GM23248 (cell line): Measurements from ENCODE around the gene MTMR2. TPM values are rescaled to one million over a fixed set of nuclear protein-coding genes. Genes with fewer than 3 reads are reported as not detected.

ENCODE experiments used
- DNase-seq: peaks from one replicate; pipeline ENCODE4 v3.0.0-alpha.2; 2015
- H2AFZ ChIP-seq: fragments of 200-600 bp; sonication (generic); 2 replicates; pipeline ENCODE4 v1.6.1; 2016; ENCODE audit warnings: antibody characterized with exemption
- H3F3A ChIP-seq: fragments of 200-600 bp; sonication (generic); 2 replicates; pipeline ENCODE4 v1.6.1; 2016; ENCODE audit warnings: mild to moderate bottlenecking, antibody characterized with exemption, mixed run types; ENCODE audit not compliant: insufficient read depth
- H3K27ac ChIP-seq: fragments of 200-600 bp; sonication (generic); 2 replicates; pipeline ENCODE4 v1.5.1; 2016; ENCODE audit warnings: mild to moderate bottlenecking
- H3K27me3 ChIP-seq: fragments of 200-600 bp; sonication (generic); replicated peaks from 2 replicates; pipeline ENCODE4 v1.6.1; 2016; ENCODE audit warnings: mild to moderate bottlenecking; ENCODE audit not compliant: insufficient read depth
- H3K36me3 ChIP-seq: fragments of 200-600 bp; sonication (generic); 2 replicates; pipeline ENCODE4 v1.6.1; 2016; ENCODE audit warnings: low read depth, mild to moderate bottlenecking
- H3K4me1 ChIP-seq: fragments of 200-600 bp; sonication (generic); 2 replicates; pipeline ENCODE4 v1.6.1; 2016; ENCODE audit warnings: mild to moderate bottlenecking; ENCODE audit not compliant: insufficient read depth
- H3K4me2 ChIP-seq: fragments of 200-600 bp; sonication (generic); one replicate; pipeline ENCODE4 v1.6.1; 2016; ENCODE audit warnings: mild to moderate bottlenecking; ENCODE audit not compliant: unreplicated experiment
- H3K4me3 ChIP-seq: fragments of 200-600 bp; sonication (generic); 2 replicates; pipeline ENCODE4 v1.5.1; 2016; ENCODE audit warnings: mild to moderate bottlenecking
- H3K79me2 ChIP-seq: fragments of 200-600 bp; sonication (generic); 2 replicates; pipeline ENCODE4 v1.6.1; 2016; ENCODE audit warnings: mild to moderate bottlenecking; ENCODE audit not compliant: insufficient read depth
- H3K9ac ChIP-seq: fragments of 200-600 bp; sonication (generic); 2 replicates; pipeline ENCODE4 v1.6.1; 2016; ENCODE audit warnings: mild to moderate bottlenecking
- H3K9me2 ChIP-seq: fragments of 200-600 bp; sonication (generic); 2 replicates; pipeline ENCODE4 v1.6.1; 2016; ENCODE audit warnings: mixed run types, mild to moderate bottlenecking, moderate library complexity; ENCODE audit not compliant: insufficient read depth
- H3K9me3 ChIP-seq: fragments of 200-600 bp; sonication (generic); one replicate; pipeline ENCODE4 v1.6.1; 2017; ENCODE audit warnings: low read depth
- H4K20me1 ChIP-seq: fragments of 200-600 bp; sonication (generic); 2 replicates; pipeline ENCODE4 v1.6.0; 2016; ENCODE audit not compliant: insufficient read depth
- EZH2 ChIP-seq: fragments of 200-600 bp; sonication (generic); IDR thresholded peaks from 2 replicates; pipeline ENCODE4 v1.6.1; 2018; ENCODE audit warnings: antibody characterized with exemption, mild to moderate bottlenecking; ENCODE audit not compliant: insufficient read depth, poor library complexity, severe bottlenecking
- EZH2phosphoT487 ChIP-seq: fragments of 200-600 bp; sonication (generic); IDR thresholded peaks from 2 replicates; pipeline ENCODE4 v1.6.1; 2018; ENCODE audit warnings: antibody characterized with exemption, moderate library complexity, mild to moderate bottlenecking, low read depth; ENCODE audit not compliant: insufficient read depth
- WGBS, 2 experiments: methylation state at CpG; one replicate each; pipeline ENCODE4 v1.1.6; 2015 to 2017; ENCODE audit warnings: low lambda C conversion rate in 2 of 2, low coverage in 1 of 2; ENCODE audit errors: missing lambda C conversion rate in 2 of 2; 5-methylcytosine and 5-hydroxymethylcytosine counted together
- in situ Hi-C: fragments of 300-500 bp; cut with MboI; formaldehyde crosslinking; loops from 2 replicates; pipeline ENCODE4 v1.15.0; 2020
- polyA plus RNA-seq: library from polyadenylated mRNA; unstranded; fragments of >200 nt; fragmentation: Nextera tagmentation; extraction: Ambion mirVana; gene quantifications from 2 replicates; pipeline ENCODE4 v1.2.1, GENCODE V29; 2016
- small RNA-seq: library from RNA; depleted of rRNA; stranded (forward); fragments of <200 nt; gene quantifications from one replicate; pipeline ENCODE3, GENCODE V24; 2014; ENCODE audit warnings: low read depth, low replicate concordance
- total RNA-seq: library from RNA; depleted of rRNA; stranded (reverse); fragments of >200 nt; shearing (Covaris generic); gene quantifications from 2 replicates; pipeline ENCODE4 v1.2.3, GENCODE V29; 2014; rRNA removed

Gene MTMR2
- total and polyA plus RNA-seq, 2 experiments from 2014 or later = 32.4 to 42.1 TPM

GRCh38 chr11:95789506-95790122, 134.3 kb downstream of the MTMR2 start, which contains the start of gene FAM76B:
FAM76B (minus strand) TSS chr11:95789782; CDS start chr11:95789478, 304 bp downstream.
- no peaks in the 10 kb centered on the region for H3K9me2 ChIP-seq
- no peaks in the 10 kb centered on the region for H3K27me3 ChIP-seq
- peak within 1 kb of the TSS; percentile 96 for H3K9ac ChIP-seq
- H3K4me2 ChIP-seq = peak within 1 kb of the TSS; percentile 93
- H3K27ac ChIP-seq = peak within 1 kb of the TSS; percentile 96
- H3K79me2 ChIP-seq = peaks cover 78% of the 10 kb centered on the region
- 1 to 3% methylated on average over 27 to 61 of the region's 62 CpGs for WGBS, 2 experiments
- peaks cover 13% of the 10 kb centered on the region for H3K4me1 ChIP-seq
- peaks cover 25% of the 10 kb centered on the region; the same call in 1 of the 2 replicates for H3K36me3 ChIP-seq
- peak within 1 kb of the TSS; percentile 87 for H3K4me3 ChIP-seq
- H4K20me1 ChIP-seq = no peaks in the 10 kb centered on the region
- H3F3A ChIP-seq = peaks cover 4% of the 10 kb centered on the region; the same call in 1 of the 2 replicates
- in situ Hi-C loops = no loop called here
- DNase-seq = peak; percentile 99
- peak within 1 kb of the TSS; percentile 92 for H2AFZ ChIP-seq
- no peaks in the 10 kb centered on the region for H3K9me3 ChIP-seq
- TF ChIP-seq EZH2 (no peak), EZH2phosphoT487 (no peak)

- H2AFZ ChIP-seq = peak overlapping the region; percentile 92
- H3K4me2 ChIP-seq = peak overlapping the region; percentile 93
- H3F3A ChIP-seq = peaks cover 4% of the 10 kb centered on the region; the same call in 1 of the 2 replicates
- no peaks in the 10 kb centered on the region for H4K20me1 ChIP-seq
- peak overlapping the region; percentile 96 for H3K9ac ChIP-seq
- H3K4me3 ChIP-seq = peak overlapping the region; percentile 87
- H3K4me1 ChIP-seq = peaks cover 13% of the 10 kb centered on the region
- TF ChIP-seq EZH2 (no peak), EZH2phosphoT487 (no peak)
- H3K9me3 ChIP-seq = no peaks in the 10 kb centered on the region
- peak; percentile 79 for DNase-seq
- 0 to 1% methylated on average over 28 to 33 of the region's 34 CpGs for WGBS, 2 experiments
- in situ Hi-C loops = no loop called here
- H3K9me2 ChIP-seq = no peaks in the 10 kb centered on the region
- peak overlapping the region; percentile 96 for H3K27ac ChIP-seq
- peaks cover 29% of the 10 kb centered on the region; the same call in 1 of the 2 replicates for H3K36me3 ChIP-seq
- no peaks in the 10 kb centered on the region for H3K27me3 ChIP-seq
- peaks cover 73% of the 10 kb centered on the region for H3K79me2 ChIP-seq
Observed at GRCh38 chr11:95788921-95789505, 134.9 kb downstream of the MTMR2 start.

Small RNA genes within 50 kb of the gene (small RNA-seq; reads per million reads assigned to genes)
- not detected for gene RNA5SP345

Other genes starting within 250 kb of the MTMR2 start
- gene FAM76B, start 134.3 kb downstream of the MTMR2 start, total RNA-seq = 10.4 and 15.0 TPM in 2 replicates
- 8.0 and 9.3 TPM in 2 replicates for gene FAM76B, start 134.3 kb downstream of the MTMR2 start, polyA plus RNA-seq
- gene CEP57, start 133.6 kb downstream of the MTMR2 start, total RNA-seq = 36.5 and 40.8 TPM in 2 replicates
- 39.7 and 41.1 TPM in 2 replicates for gene CEP57, start 133.6 kb downstream of the MTMR2 start, polyA plus RNA-seq